Pancreas (tissue), 10 donors: ENCODE measurements around the gene BAHD1. TPM values are rescaled to one million over a fixed set of nuclear protein-coding genes. Genes with fewer than 3 reads are reported as not detected.

ENCODE experiments used
- ATAC-seq, 4 donors: fragments of 200-7000 bp; cut with Tn5 transposase; one replicate each; pipeline versions ENCODE4 v1.8.0 to v1.9.1; 2020; ENCODE audit warnings: mild to moderate bottlenecking in 4 of 4, moderate library complexity in 4 of 4
- DNase-seq, 6 donors: peaks; one replicate each; pipeline ENCODE4 v3.0.0-alpha.2; 2020
- FAIRE-seq: peaks from 2 replicates; lab custom pipeline; 2012; peaks lifted over from hg19 to GRCh38; lab: Jason Lieb, UNC
- H3K27ac ChIP-seq, 4 donors: fragments of 200-600 bp; sonication (generic); 1 replicate in 3 of 4; 2 replicates in 1 of 4; pipeline versions ENCODE4 v1.5.0 to v1.8.0; 2020
- H3K27me3 ChIP-seq, 4 donors: fragments of 200-600 bp; one replicate each; pipeline ENCODE4 v1.8.0; 2021
- H3K36me3 ChIP-seq, 3 donors: fragments of 200-600 bp; sonication (generic) in 1 of 3; one replicate each; pipeline versions ENCODE4 v1.5.0 to v1.8.0; 2020 to 2021
- H3K4me1 ChIP-seq, 3 donors: fragments of 200-600 bp; one replicate each; pipeline ENCODE4 v1.8.0; 2021
- H3K4me3 ChIP-seq, 4 donors: fragments of 200-600 bp; sonication (generic) in 2 of 4; one replicate each; pipeline versions ENCODE4 v1.5.0 to v1.8.0; 2020 to 2021
- H3K9me3 ChIP-seq, 4 donors: fragments of 200-600 bp; one replicate each; pipeline ENCODE4 v1.8.0; 2021
- CTCF ChIP-seq, 4 donors: fragments of 200-600 bp; sonication (generic) in 3 of 4; IDR thresholded peaks; one replicate each; pipeline versions ENCODE4 v1.5.0 to v1.8.0; 2021; ENCODE audit warnings: antibody characterized with exemption in 4 of 4
- whole genome bisulfite sequencing, 2 donors: extraction: QIAGEN DNeasy Blood & Tissue Kit; methylation state at CpG; one replicate each; pipeline ENCODE4 v1.1.7; 2013; 5-methylcytosine and 5-hydroxymethylcytosine counted together
- intact Hi-C, 3 donors: fragments of 100-400 bp; cut with DNase I; formaldehyde crosslinking; loops; one replicate each; pipeline versions ENCODE4 v1.11.1 to v1.14.2; 2022
- polyA plus RNA-seq, 2 donors: library from polyadenylated mRNA; stranded (reverse); fragments of 200-250 nt; gene quantifications; one replicate each; pipeline ENCODE4 v1.2.3, GENCODE V29; 2013
- total RNA-seq, 6 donors: library from RNA; stranded (reverse); fragmentation: NEBNext Ultra II Directional in 4 of 6; extraction: Animal tissue kit (Norgen Biotek cat#: 25700) in 4 of 6; gene quantifications; one replicate each; pipeline versions ENCODE4 v1.2.1 to v1.2.4, GENCODE V29; 2021 to 2023
- donor health status: healthy with polysubstance abuse.
- donor health status: DM: no; HTN: no; CAD: no; lungs with moderate emphysema.
- donor health status: DM: no; HTN: no; CAD: no.
- donor health status: control.
- donor health status: control.
- donor health status: Bipolar disorder and iron deficiency.
- donor health status: DM: yes; HTN: yes; CAD: no.
- donor health status: DM: no; HTN: no; CAD: no.
- donor health status: DM: no; HTN: no; CAD: no.
- donor health status: DM: yes; HTN: yes; CAD: no.

BAHD1 gene
- total and polyA plus RNA-seq, 8 donors, result 8.0 to 16.3 (median 10.7) TPM

GRCh38 chr15:40487816-40488682 is 47.3 kb downstream of the BAHD1 start:
- FAIRE-seq (no peak), ATAC-seq (no peak), DNase-seq (no peak)
- Histone ChIP-seq H3K27me3 (no peaks in the 10 kb centered on the region), H3K27ac (no peak overlapping the region), H3K9me3 (no peaks in the 10 kb centered on the region), H3K4me3 (no peak overlapping the region), H3K4me1 (no peaks in the 10 kb centered on the region), H3K36me3 (no peaks in the 10 kb centered on the region)
- no peak for TF ChIP-seq CTCF (IDR thresholded peaks at IDR 0.05)
- 80 to 83% methylated on average over 35 of the region's 35 CpGs for WGBS, 2 donors
- intact Hi-C loops, result no loop called here

GRCh38 chr15:40489274-40490175 is 48.8 kb downstream of the BAHD1 start:
- no peak for DNase-seq
- H3K4me3 ChIP-seq, result no peak overlapping the region
- intact Hi-C loops, result no loop called here
- H3K27me3 ChIP-seq, result no peaks in the 10 kb centered on the region
- no peaks in the 10 kb centered on the region for H3K36me3 ChIP-seq
- H3K4me1 ChIP-seq, result no peaks in the 10 kb centered on the region
- ATAC-seq, result no peak
- no peak overlapping the region for H3K27ac ChIP-seq
- no peak for FAIRE-seq
- no peaks in the 10 kb centered on the region for H3K9me3 ChIP-seq
- 80 to 81% methylated on average over 47 of the region's 47 CpGs for WGBS, 2 donors
- TF ChIP-seq CTCF (IDR thresholded peaks at IDR 0.05), result no peak

- WGBS, 2 donors, result 83 to 86% methylated on average over 8 of the region's 8 CpGs
- ATAC-seq (no peak), FAIRE-seq (no peak)
These were observed 52.5 kb downstream of the BAHD1 start for GRCh38 chr15:40493089-40493840.

GRCh38 chr15:40495516-40495915 is 54.8 kb downstream of the BAHD1 start:
- DNase-seq (no peak), FAIRE-seq (no peak), ATAC-seq (no peak)
- H3K36me3 ChIP-seq, result no peaks in the 10 kb centered on the region
- 93 to 98% methylated on average over 2 of the region's 2 CpGs for WGBS, 2 donors
- H3K4me1 ChIP-seq, result no peaks in the 10 kb centered on the region
- H3K4me3 ChIP-seq, result no peak overlapping the region
- H3K9me3 ChIP-seq, result no peaks in the 10 kb centered on the region
- no peaks in the 10 kb centered on the region for H3K27me3 ChIP-seq
- no peak overlapping the region for H3K27ac ChIP-seq
- intact Hi-C loops, result no loop called here
- no peak for TF ChIP-seq CTCF (IDR thresholded peaks at IDR 0.05)

More at GRCh38 chr15:40493089-40493840, 52.5 kb downstream of the BAHD1 start:
- Histone ChIP-seq H3K9me3 (no peaks in the 10 kb centered on the region), H3K36me3 (no peaks in the 10 kb centered on the region), H3K4me1 (no peaks in the 10 kb centered on the region), H3K27ac (no peak overlapping the region), H3K27me3 (no peaks in the 10 kb centered on the region), H3K4me3 (no peak overlapping the region)
- no peak for DNase-seq
- intact Hi-C loops, result no loop called here
- TF ChIP-seq CTCF (IDR thresholded peaks at IDR 0.05), result no peak
